Gastrocnemius medialis (tissue), 4 donors: ENCODE data around the gene NFKBIE.

Source experiments
- POLR2A ChIP-seq, 2 donors: fragments of 450-650 bp; IDR thresholded peaks; one replicate each; pipeline ENCODE4 v1.6.1; 2017; ENCODE audit warnings: antibody characterized with exemption in 2 of 2, mild to moderate bottlenecking in 2 of 2, moderate library complexity in 2 of 2
- TF ChIP-seq, protein P1 (sequence below), 5 experiments: fragments of 450-650 bp in 3 of 5; fragments of 200-600 bp in 2 of 5; sonication (generic) in 2 of 5; IDR thresholded peaks in 4 of 5; conservative IDR thresholded peaks in 1 of 5; 1 replicate in 4 of 5; 2 replicates in 1 of 5; pipeline ENCODE4 v1.5.1; 2016 to 2019; ENCODE audit warnings: antibody characterized with exemption in 5 of 5, mild to moderate bottlenecking in 3 of 5, moderate library complexity in 3 of 5

DNA sequence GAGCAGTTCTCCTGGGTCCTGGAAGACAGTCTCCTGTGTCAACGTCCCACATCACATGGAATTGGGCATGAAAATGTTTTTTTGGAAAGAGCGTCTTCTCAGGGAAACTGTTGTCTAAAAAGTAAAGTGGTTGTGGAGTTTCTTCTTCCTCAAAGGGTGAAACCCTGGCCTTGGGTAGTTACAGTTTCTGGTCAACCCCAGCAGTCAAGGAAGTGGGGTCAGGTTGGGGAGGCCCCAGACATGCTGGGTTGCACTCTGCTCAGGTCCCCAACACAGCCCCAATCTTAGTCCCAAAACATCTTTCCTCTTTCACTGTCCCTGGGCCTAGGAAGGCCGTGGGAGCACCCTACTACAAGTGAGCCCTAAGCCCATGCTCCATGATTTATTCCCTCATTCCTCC, 996 bp upstream of the NFKBIE start:
- TF ChIP-seq, protein P1, sequence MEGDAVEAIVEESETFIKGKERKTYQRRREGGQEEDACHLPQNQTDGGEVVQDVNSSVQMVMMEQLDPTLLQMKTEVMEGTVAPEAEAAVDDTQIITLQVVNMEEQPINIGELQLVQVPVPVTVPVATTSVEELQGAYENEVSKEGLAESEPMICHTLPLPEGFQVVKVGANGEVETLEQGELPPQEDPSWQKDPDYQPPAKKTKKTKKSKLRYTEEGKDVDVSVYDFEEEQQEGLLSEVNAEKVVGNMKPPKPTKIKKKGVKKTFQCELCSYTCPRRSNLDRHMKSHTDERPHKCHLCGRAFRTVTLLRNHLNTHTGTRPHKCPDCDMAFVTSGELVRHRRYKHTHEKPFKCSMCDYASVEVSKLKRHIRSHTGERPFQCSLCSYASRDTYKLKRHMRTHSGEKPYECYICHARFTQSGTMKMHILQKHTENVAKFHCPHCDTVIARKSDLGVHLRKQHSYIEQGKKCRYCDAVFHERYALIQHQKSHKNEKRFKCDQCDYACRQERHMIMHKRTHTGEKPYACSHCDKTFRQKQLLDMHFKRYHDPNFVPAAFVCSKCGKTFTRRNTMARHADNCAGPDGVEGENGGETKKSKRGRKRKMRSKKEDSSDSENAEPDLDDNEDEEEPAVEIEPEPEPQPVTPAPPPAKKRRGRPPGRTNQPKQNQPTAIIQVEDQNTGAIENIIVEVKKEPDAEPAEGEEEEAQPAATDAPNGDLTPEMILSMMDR (IDR thresholded peaks at IDR 0.05 in 4 of 5, conservative IDR thresholded peaks at IDR 0.05 in 1 of 5), result no peak
- TF ChIP-seq POLR2A (IDR thresholded peaks at IDR 0.05), result no peak
